Neural cell (in vitro differentiated cells): Measurements from ENCODE around the gene DIAPH2. TPM values are rescaled to one million over a fixed set of nuclear protein-coding genes. Genes with fewer than 3 reads are reported as not detected.

Source experiments
- H2AFZ ChIP-seq: fragments of 200-600, 300-800 bp; sonication (generic), shearing (Covaris generic); 2 replicates; pipeline ENCODE4 v1.6.0; 2014; ENCODE audit warnings: low read depth, mild to moderate bottlenecking, antibody characterized with exemption, low read length, moderate library complexity
- H3F3A ChIP-seq: fragments of 200-600 bp; shearing (Covaris generic); 2 replicates; pipeline ENCODE4 v1.6.1; 2016; ENCODE audit warnings: mild to moderate bottlenecking, moderate library complexity, mixed read lengths, antibody characterized with exemption, low read length; ENCODE audit not compliant: insufficient read depth, poor library complexity, severe bottlenecking
- H3K27ac ChIP-seq: fragments of 200-600, 300-800 bp; sonication (generic), shearing (Covaris generic); 2 replicates; pipeline ENCODE4 v1.5.1; 2014; ENCODE audit warnings: mild to moderate bottlenecking, low read length, moderate library complexity
- H3K27me3 ChIP-seq: fragments of 300-800, 200-600 bp; sonication (generic), shearing (Covaris generic); 2 replicates; pipeline ENCODE4 v1.6.0; 2014; ENCODE audit warnings: mild to moderate bottlenecking, low read depth, low read length, moderate library complexity; ENCODE audit not compliant: insufficient read depth
- H3K36me3 ChIP-seq: fragments of 300-800, 200-600 bp; sonication (generic), shearing (Covaris generic); 2 replicates; pipeline ENCODE4 v1.5.1; 2014; ENCODE audit warnings: mild to moderate bottlenecking, antibody characterized with exemption, low read length, moderate library complexity; ENCODE audit not compliant: insufficient read depth
- H3K4me2 ChIP-seq: fragments of 300-800, 200-600 bp; sonication (generic), shearing (Covaris generic); 2 replicates; pipeline ENCODE4 v1.6.0; 2014; ENCODE audit warnings: mild to moderate bottlenecking, low read length
- H3K4me3 ChIP-seq: fragments of 300-800, 200-600 bp; sonication (generic), shearing (Covaris generic); 2 replicates; pipeline ENCODE4 v1.5.1; 2014; ENCODE audit warnings: mild to moderate bottlenecking, low read length, moderate library complexity
- H3K79me2 ChIP-seq: fragments of 200-600 bp; shearing (Covaris generic); replicated peaks from 2 replicates; pipeline ENCODE4 v1.6.0; 2014; ENCODE audit warnings: mild to moderate bottlenecking, low read length, moderate library complexity; ENCODE audit not compliant: insufficient read depth
- H3K9ac ChIP-seq: fragments of 300-800, 200-600 bp; sonication (generic), shearing (Covaris generic); 2 replicates; pipeline ENCODE4 v1.6.1; 2016; ENCODE audit warnings: mild to moderate bottlenecking, low read length, mixed read lengths
- H3K9me2 ChIP-seq: fragments of 200-600 bp; shearing (Covaris generic); 2 replicates; pipeline ENCODE4 v1.6.1; 2016; ENCODE audit warnings: mild to moderate bottlenecking, low read length, mixed read lengths; ENCODE audit not compliant: insufficient read depth
- H3K9me3 ChIP-seq: fragments of 200-600, 300-800 bp; sonication (generic), shearing (Covaris generic); 2 replicates; pipeline ENCODE4 v1.6.1; 2016; ENCODE audit warnings: mild to moderate bottlenecking, mixed run types, low read length, moderate library complexity, mixed read lengths
- H4K20me1 ChIP-seq: fragments of 200-600 bp; shearing (Covaris generic); 2 replicates; pipeline ENCODE4 v1.6.1; 2016; ENCODE audit warnings: mild to moderate bottlenecking, mixed run types; ENCODE audit not compliant: insufficient read depth
- EP300 ChIP-seq: fragments of 450-650 bp; conservative IDR thresholded peaks from 2 replicates; pipeline ENCODE4 v1.6.1; 2014; ENCODE audit warnings: antibody characterized with exemption, mild to moderate bottlenecking, moderate library complexity; ENCODE audit not compliant: poor library complexity, severe bottlenecking
- EZH2 ChIP-seq: fragments of 200-600, 300-800 bp; shearing (Covaris generic), sonication (generic); IDR thresholded peaks from 2 replicates; pipeline ENCODE4 v1.6.1; 2014; ENCODE audit warnings: antibody characterized with exemption, low read length, borderline replicate concordance, mild to moderate bottlenecking; ENCODE audit not compliant: insufficient read depth, poor library complexity, severe bottlenecking
- MXI1 ChIP-seq: fragments of 450-650 bp; conservative IDR thresholded peaks from 2 replicates; pipeline ENCODE4 v1.6.1; 2014; ENCODE audit warnings: antibody characterized with exemption, mild to moderate bottlenecking; ENCODE audit not compliant: poor library complexity, severe bottlenecking
- POLR2AphosphoS5 ChIP-seq: IDR thresholded peaks from 2 replicates; pipeline ENCODE4 v1.6.1; 2012
- RAD21 ChIP-seq: fragments of 450-650 bp; conservative IDR thresholded peaks from 2 replicates; pipeline ENCODE4 v1.6.1; 2014; ENCODE audit warnings: antibody characterized with exemption, mild to moderate bottlenecking, moderate library complexity
- SMC3 ChIP-seq: fragments of 450-650 bp; conservative IDR thresholded peaks from 2 replicates; pipeline ENCODE4 v1.6.1; 2014; ENCODE audit warnings: antibody characterized with exemption, mild to moderate bottlenecking, moderate library complexity; ENCODE audit not compliant: poor library complexity
- TAF1 ChIP-seq: IDR thresholded peaks from 2 replicates; pipeline ENCODE4 v1.6.1; 2012; ENCODE audit warnings: low read depth
- polyA plus RNA-seq: library from polyadenylated mRNA; depleted of rRNA; stranded (reverse); fragments of >200 nt; gene quantifications from 2 replicates; pipeline ENCODE4 v1.2.3, GENCODE V29; 2014
- TF ChIP-seq, protein P1 (sequence below): IDR thresholded peaks from 2 replicates; pipeline ENCODE4 v1.6.1; 2012; ENCODE audit warnings: borderline replicate concordance
- TF ChIP-seq, protein P2 (sequence below): fragments of 450-650 bp; IDR thresholded peaks from 2 replicates; pipeline ENCODE4 v1.5.1; 2014; ENCODE audit warnings: antibody characterized with exemption, mild to moderate bottlenecking, moderate library complexity; ENCODE audit not compliant: poor library complexity, severe bottlenecking

The DIAPH2 gene
- polyA plus RNA-seq, 1 donor from 2014 or later: 0.07 TPM

DNA sequence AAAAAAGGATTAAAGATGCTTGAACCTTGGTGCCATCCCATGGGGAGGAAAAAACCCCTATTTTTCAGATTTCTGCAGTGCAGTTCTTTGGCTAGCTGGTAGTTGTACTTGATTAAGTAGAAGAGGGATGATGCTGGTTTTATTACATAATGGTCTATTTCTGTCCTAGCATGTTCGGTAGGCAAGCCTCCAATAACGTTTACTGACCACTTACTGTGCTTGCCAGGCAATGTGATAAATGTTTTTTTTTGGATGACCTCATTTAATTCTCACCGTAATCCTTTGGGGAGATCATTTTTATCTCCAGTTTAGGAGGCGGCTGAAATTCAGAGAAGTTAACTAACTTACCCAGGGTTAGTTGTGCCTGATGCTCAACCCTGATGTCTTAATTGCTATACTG lies 106.9 kb downstream of the DIAPH2 start:
- no peak overlapping the region for H3K4me2 ChIP-seq
- H3K27me3 ChIP-seq: no peaks in the 10 kb centered on the region
- no peak overlapping the region for H2AFZ ChIP-seq
- no peaks in the 10 kb centered on the region for H3F3A ChIP-seq
- H3K9me2 ChIP-seq: no peaks in the 10 kb centered on the region
- no peaks in the 10 kb centered on the region for H3K9me3 ChIP-seq
- no peak overlapping the region for H3K9ac ChIP-seq
- H3K4me3 ChIP-seq: no peak overlapping the region
- H3K36me3 ChIP-seq: no peaks in the 10 kb centered on the region
- no peaks in the 10 kb centered on the region for H4K20me1 ChIP-seq
- H3K27ac ChIP-seq: no peak overlapping the region
- TF ChIP-seq MXI1 (no peak), TAF1 (no peak), EZH2 (no peak), EP300 (no peak), SMC3 (no peak), RAD21 (no peak), POLR2AphosphoS5 (no peak)
- TF ChIP-seq, protein P1, sequence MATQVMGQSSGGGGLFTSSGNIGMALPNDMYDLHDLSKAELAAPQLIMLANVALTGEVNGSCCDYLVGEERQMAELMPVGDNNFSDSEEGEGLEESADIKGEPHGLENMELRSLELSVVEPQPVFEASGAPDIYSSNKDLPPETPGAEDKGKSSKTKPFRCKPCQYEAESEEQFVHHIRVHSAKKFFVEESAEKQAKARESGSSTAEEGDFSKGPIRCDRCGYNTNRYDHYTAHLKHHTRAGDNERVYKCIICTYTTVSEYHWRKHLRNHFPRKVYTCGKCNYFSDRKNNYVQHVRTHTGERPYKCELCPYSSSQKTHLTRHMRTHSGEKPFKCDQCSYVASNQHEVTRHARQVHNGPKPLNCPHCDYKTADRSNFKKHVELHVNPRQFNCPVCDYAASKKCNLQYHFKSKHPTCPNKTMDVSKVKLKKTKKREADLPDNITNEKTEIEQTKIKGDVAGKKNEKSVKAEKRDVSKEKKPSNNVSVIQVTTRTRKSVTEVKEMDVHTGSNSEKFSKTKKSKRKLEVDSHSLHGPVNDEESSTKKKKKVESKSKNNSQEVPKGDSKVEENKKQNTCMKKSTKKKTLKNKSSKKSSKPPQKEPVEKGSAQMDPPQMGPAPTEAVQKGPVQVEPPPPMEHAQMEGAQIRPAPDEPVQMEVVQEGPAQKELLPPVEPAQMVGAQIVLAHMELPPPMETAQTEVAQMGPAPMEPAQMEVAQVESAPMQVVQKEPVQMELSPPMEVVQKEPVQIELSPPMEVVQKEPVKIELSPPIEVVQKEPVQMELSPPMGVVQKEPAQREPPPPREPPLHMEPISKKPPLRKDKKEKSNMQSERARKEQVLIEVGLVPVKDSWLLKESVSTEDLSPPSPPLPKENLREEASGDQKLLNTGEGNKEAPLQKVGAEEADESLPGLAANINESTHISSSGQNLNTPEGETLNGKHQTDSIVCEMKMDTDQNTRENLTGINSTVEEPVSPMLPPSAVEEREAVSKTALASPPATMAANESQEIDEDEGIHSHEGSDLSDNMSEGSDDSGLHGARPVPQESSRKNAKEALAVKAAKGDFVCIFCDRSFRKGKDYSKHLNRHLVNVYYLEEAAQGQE: no peak
- TF ChIP-seq, protein P2, sequence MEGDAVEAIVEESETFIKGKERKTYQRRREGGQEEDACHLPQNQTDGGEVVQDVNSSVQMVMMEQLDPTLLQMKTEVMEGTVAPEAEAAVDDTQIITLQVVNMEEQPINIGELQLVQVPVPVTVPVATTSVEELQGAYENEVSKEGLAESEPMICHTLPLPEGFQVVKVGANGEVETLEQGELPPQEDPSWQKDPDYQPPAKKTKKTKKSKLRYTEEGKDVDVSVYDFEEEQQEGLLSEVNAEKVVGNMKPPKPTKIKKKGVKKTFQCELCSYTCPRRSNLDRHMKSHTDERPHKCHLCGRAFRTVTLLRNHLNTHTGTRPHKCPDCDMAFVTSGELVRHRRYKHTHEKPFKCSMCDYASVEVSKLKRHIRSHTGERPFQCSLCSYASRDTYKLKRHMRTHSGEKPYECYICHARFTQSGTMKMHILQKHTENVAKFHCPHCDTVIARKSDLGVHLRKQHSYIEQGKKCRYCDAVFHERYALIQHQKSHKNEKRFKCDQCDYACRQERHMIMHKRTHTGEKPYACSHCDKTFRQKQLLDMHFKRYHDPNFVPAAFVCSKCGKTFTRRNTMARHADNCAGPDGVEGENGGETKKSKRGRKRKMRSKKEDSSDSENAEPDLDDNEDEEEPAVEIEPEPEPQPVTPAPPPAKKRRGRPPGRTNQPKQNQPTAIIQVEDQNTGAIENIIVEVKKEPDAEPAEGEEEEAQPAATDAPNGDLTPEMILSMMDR: no peak
- H3K79me2 ChIP-seq: no peaks in the 10 kb centered on the region

DNA sequence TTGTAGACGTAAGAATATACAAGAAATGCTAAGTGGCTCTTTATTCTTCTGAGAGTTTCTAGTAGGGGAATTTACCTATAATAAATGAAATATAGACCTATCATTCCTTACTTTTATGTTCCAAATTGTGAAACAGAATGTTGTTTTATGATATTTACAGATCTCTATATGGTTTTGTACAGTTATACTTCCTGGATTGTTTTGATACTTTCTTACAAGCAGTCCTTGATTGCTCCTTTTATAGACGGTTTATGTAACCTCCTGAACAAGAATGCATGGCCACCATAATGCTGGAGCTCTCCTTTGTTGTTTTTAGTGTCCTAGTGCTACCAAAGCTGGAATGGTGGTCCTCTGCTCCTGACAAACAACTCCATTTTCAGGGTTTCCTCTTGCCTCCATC lies 107.4 kb downstream of the DIAPH2 start:
- Histone ChIP-seq H3K27me3 (no peaks in the 10 kb centered on the region), H3K4me2 (no peak overlapping the region), H3K27ac (no peak overlapping the region), H3K9me3 (no peaks in the 10 kb centered on the region), H3K4me3 (no peak overlapping the region), H3K9me2 (no peaks in the 10 kb centered on the region), H3K36me3 (no peaks in the 10 kb centered on the region), H4K20me1 (no peaks in the 10 kb centered on the region), H2AFZ (no peak overlapping the region), H3K79me2 (no peaks in the 10 kb centered on the region), H3F3A (no peaks in the 10 kb centered on the region), H3K9ac (no peak overlapping the region)
- no peak for TF ChIP-seq EZH2
- TF ChIP-seq, protein P2: no peak
- TF ChIP-seq POLR2AphosphoS5: no peak
- no peak for TF ChIP-seq EP300
- no peak for TF ChIP-seq RAD21
- no peak for TF ChIP-seq TAF1
- TF ChIP-seq, protein P1: no peak
- TF ChIP-seq MXI1: no peak
- no peak for TF ChIP-seq SMC3
